NCI-H1694 (cell line): ENCODE measurements around the gene MAML2.

Experiments
- DNase-seq: peaks from one replicate; lab custom pipeline; 2025; lab: John Stamatoyannopoulos, UW

MAML2 gene

GRCh38 chr11:96067160-96067559 lies 275.8 kb downstream of the MAML2 start:
- no peak for DNase-seq

GRCh38 chr11:96065379-96065778 lies 277.6 kb downstream of the MAML2 start:
- DNase-seq: no peak

GRCh38 chr11:96063886-96064285 lies 279.1 kb downstream of the MAML2 start:
- DNase-seq: no peak

GRCh38 chr11:96063053-96063452 lies 279.9 kb downstream of the MAML2 start:
- no peak for DNase-seq

GRCh38 chr11:96062134-96062533 lies 280.9 kb downstream of the MAML2 start:
- DNase-seq: no peak

GRCh38 chr11:96061730-96062129 lies 281.3 kb downstream of the MAML2 start:
- DNase-seq: no peak

GRCh38 chr11:96061069-96061468 lies 281.9 kb downstream of the MAML2 start:
- no peak for DNase-seq

GRCh38 chr11:96057502-96057901 lies 285.5 kb downstream of the MAML2 start:
- no peak for DNase-seq

- DNase-seq: no peak
These were observed 286.4 kb downstream of the MAML2 start for GRCh38 chr11:96056576-96056975.

GRCh38 chr11:96055706-96056387 lies 287.1 kb downstream of the MAML2 start:
- no peak for DNase-seq

GRCh38 chr11:96054870-96055705 lies 287.9 kb downstream of the MAML2 start:
- peak; percentile 19 for DNase-seq

GRCh38 chr11:96052921-96053651 lies 289.9 kb downstream of the MAML2 start:
- no peak for DNase-seq

- DNase-seq: no peak
These were observed 291.2 kb downstream of the MAML2 start for GRCh38 chr11:96051820-96052219.

- no peak for DNase-seq
These were observed 292.4 kb downstream of the MAML2 start for GRCh38 chr11:96050435-96051182.

GRCh38 chr11:96049426-96049825 lies 293.6 kb downstream of the MAML2 start:
- no peak for DNase-seq

- DNase-seq: peak; percentile 9
These were observed 297.2 kb downstream of the MAML2 start for GRCh38 chr11:96045622-96046456.

- DNase-seq: no peak
These were observed 298.2 kb downstream of the MAML2 start for GRCh38 chr11:96044747-96045146.

- no peak for DNase-seq
These were observed 298.7 kb downstream of the MAML2 start for GRCh38 chr11:96044311-96044710.

GRCh38 chr11:96043291-96043690 lies 299.7 kb downstream of the MAML2 start:
- no peak for DNase-seq

GRCh38 chr11:96038046-96038445 lies 304.9 kb downstream of the MAML2 start:
- DNase-seq: no peak

GRCh38 chr11:96037405-96037949 lies 305.5 kb downstream of the MAML2 start:
- DNase-seq: peak; percentile 47
